NCI-H187 (cell line): ENCODE data around the gene SPATA19.

Experiments
- DNase-seq, 2 experiments: peaks; one replicate each; lab custom pipeline; 2025; lab: John Stamatoyannopoulos, UW

Gene SPATA19

GRCh38 chr11:133818302-133818701 lies 27.0 kb downstream of the SPATA19 start:
- no peak for DNase-seq

GRCh38 chr11:133817449-133817848 lies 27.9 kb downstream of the SPATA19 start:
- no peak for DNase-seq

GRCh38 chr11:133816146-133816870 lies 29.0 kb downstream of the SPATA19 start:
- DNase-seq: no peak

GRCh38 chr11:133815636-133816035 lies 29.7 kb downstream of the SPATA19 start:
- no peak for DNase-seq

GRCh38 chr11:133814588-133815100 lies 30.7 kb downstream of the SPATA19 start:
- no peak for DNase-seq

GRCh38 chr11:133811850-133812685 lies 33.2 kb downstream of the SPATA19 start:
- no peak for DNase-seq

GRCh38 chr11:133810766-133811165 lies 34.5 kb downstream of the SPATA19 start:
- no peak for DNase-seq

- DNase-seq: no peak
Measured at GRCh38 chr11:133809569-133810491, 35.5 kb downstream of the SPATA19 start.

- no peak for DNase-seq
Measured at GRCh38 chr11:133808393-133809140, 36.7 kb downstream of the SPATA19 start.

- DNase-seq: no peak
Measured at GRCh38 chr11:133803026-133803425, 42.3 kb downstream of the SPATA19 start.

GRCh38 chr11:133801356-133801755 lies 44.0 kb downstream of the SPATA19 start:
- no peak for DNase-seq

- no peak for DNase-seq
Measured at GRCh38 chr11:133800666-133801065, 44.6 kb downstream of the SPATA19 start.

- no peak for DNase-seq
Measured at GRCh38 chr11:133797554-133797953, 47.8 kb downstream of the SPATA19 start.

- DNase-seq: no peak
Measured at GRCh38 chr11:133796043-133796795, 49.1 kb downstream of the SPATA19 start.

- no peak for DNase-seq
Measured at GRCh38 chr11:133795088-133795487, 50.2 kb downstream of the SPATA19 start.

GRCh38 chr11:133794205-133794604 lies 51.1 kb downstream of the SPATA19 start:
- no peak for DNase-seq

- no peak for DNase-seq
Measured at GRCh38 chr11:133793271-133794035, 51.9 kb downstream of the SPATA19 start.

- peak; percentile 13 to 71 for DNase-seq
Measured at GRCh38 chr11:133790995-133791394, 54.3 kb downstream of the SPATA19 start.
